Spleen (tissue), 7 donors: ENCODE data around the gene NBAS.

Experiments used
- POLR2A ChIP-seq, 3 donors: fragments of 450-650 bp; IDR thresholded peaks; one replicate each; pipeline ENCODE4 v1.5.1; 2017; ENCODE audit warnings: antibody characterized with exemption in 3 of 3, mild to moderate bottlenecking in 1 of 3
- POLR2AphosphoS5 ChIP-seq, 3 donors: sonication (generic); formaldehyde crosslinking; IDR thresholded peaks; one replicate each; pipeline ENCODE4 v1.5.1; 2017; ENCODE audit warnings: antibody characterized with exemption in 3 of 3
- TF ChIP-seq, protein P1 (sequence below), 11 experiments: fragments of 200-600 bp in 7 of 11; fragments of 450-650 bp in 4 of 11; sonication (generic) in 4 of 11; IDR thresholded peaks in 8 of 11; conservative IDR thresholded peaks in 3 of 11; 1 replicate in 7 of 11; 2 replicates in 4 of 11; pipeline versions ENCODE4 v1.4.0 to v1.8.0; 2016 to 2021; ENCODE audit warnings: antibody characterized with exemption in 11 of 11, inconsistent platforms in 4 of 11, mild to moderate bottlenecking in 1 of 11
- donor health status: DM: no; HTN: no; CAD: no; lungs with moderate emphysema.
- donor health status: DM: no; HTN: no; CAD: no.
- donor health status: DM: no; HTN: no; CAD: no.

DNA sequence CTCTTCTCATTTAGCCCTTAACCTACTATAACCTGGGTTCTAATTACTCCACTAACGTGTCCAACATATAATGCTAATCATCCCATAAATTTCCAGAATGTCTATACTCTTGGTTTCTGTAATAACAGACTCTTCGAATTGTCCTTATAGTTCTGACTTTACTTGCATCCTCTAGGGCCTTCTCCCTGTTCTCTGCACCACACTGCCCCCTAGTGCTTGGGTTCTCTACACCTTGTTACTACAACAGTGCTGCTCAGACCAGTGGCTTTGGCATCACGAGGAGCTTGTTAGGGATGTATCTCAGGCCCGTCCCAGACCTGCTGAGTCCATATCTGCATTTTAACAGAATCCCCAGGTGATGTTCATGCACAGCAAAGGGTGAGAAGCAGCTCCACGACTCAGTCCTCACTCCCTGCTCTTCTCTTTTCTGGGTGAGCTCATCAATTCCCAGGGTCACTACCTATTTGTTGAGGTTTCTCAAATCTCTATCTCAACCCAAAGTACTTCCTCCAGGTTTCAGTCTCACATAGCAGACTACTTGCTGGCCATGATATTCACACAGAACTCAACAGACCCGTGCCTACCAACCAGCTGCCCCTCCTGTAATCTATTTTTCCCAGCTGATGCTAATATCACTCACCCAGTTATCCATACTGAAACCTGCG, 16.1 kb upstream of the NBAS start:
- TF ChIP-seq, protein P1, sequence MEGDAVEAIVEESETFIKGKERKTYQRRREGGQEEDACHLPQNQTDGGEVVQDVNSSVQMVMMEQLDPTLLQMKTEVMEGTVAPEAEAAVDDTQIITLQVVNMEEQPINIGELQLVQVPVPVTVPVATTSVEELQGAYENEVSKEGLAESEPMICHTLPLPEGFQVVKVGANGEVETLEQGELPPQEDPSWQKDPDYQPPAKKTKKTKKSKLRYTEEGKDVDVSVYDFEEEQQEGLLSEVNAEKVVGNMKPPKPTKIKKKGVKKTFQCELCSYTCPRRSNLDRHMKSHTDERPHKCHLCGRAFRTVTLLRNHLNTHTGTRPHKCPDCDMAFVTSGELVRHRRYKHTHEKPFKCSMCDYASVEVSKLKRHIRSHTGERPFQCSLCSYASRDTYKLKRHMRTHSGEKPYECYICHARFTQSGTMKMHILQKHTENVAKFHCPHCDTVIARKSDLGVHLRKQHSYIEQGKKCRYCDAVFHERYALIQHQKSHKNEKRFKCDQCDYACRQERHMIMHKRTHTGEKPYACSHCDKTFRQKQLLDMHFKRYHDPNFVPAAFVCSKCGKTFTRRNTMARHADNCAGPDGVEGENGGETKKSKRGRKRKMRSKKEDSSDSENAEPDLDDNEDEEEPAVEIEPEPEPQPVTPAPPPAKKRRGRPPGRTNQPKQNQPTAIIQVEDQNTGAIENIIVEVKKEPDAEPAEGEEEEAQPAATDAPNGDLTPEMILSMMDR (IDR thresholded peaks at IDR 0.05 in 8 of 11, conservative IDR thresholded peaks at IDR 0.05 in 3 of 11): peak; percentile 50 to 86 (median 71)
- TF ChIP-seq POLR2AphosphoS5 (IDR thresholded peaks at IDR 0.05) (no peak), POLR2A (IDR thresholded peaks at IDR 0.05) (no peak)
